Daoy (cell line): ENCODE measurements around the gene KCNJ2. TPM values are rescaled to one million over a fixed set of nuclear protein-coding genes. Genes with fewer than 3 reads are reported as not detected.

Source experiments
- DNase-seq: peaks from one replicate; pipeline ENCODE4 v3.0.0-alpha.2; 2015; ENCODE audit warnings: low read depth
- total RNA-seq: library from RNA; depleted of rRNA; stranded (reverse); fragments of >200 nt; shearing (Covaris generic); gene quantifications from 2 replicates; pipeline ENCODE4 v1.2.3, GENCODE V29; 2014; rRNA removed

The KCNJ2 gene
- 0.63 TPM in 1 of 2 replicates, not detected in the other for total RNA-seq

- DNase-seq = peak; percentile 82
These were observed at the start of gene KCNJ2 for GRCh38 chr17:70168977-70169708. Gene KCNJ2, plus strand, starts transcription at chr17:70169532. Its CDS starts 5,508 bp downstream, at chr17:70175040.

DNA sequence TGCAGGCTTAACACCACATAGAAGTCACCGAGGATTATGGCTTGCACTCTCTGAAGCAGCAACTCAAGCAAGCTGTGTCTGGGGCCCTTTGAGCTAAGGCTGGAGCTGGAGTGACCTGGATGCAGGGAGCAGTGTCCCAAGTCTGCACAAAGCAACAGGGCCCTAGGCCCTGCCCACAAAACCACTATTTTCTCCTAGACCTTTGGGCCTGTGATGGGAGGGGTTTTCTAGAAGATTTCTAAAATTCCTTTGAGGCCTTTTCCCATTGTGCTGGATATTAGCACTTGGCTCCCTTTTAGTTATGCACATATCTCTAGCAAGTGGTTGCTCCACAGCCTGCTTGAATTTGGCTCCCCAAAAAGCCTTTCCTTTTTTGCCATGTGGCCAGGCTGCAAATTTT, 49.8 kb upstream of the KCNJ2 start:
- no peak for DNase-seq

DNA sequence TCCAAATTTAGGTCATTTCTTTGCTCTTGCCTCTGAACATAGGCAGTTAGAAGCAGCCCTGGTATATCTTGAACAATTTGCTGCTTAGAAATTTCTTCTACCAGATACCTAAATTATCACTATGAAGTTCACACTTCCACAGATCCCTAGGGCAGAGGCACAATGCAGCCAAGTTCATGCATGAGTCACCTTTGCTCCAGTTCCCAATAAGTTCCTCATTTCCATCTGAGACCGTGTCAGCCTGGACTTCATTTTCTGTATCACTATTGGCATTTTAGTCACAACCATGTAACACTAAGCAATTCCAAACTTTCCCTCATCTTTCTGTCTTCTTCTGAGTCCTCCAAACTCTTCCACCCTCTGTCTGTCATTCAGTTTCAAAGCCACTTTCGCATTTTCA, 49.3 kb upstream of the KCNJ2 start:
- no peak for DNase-seq

DNA sequence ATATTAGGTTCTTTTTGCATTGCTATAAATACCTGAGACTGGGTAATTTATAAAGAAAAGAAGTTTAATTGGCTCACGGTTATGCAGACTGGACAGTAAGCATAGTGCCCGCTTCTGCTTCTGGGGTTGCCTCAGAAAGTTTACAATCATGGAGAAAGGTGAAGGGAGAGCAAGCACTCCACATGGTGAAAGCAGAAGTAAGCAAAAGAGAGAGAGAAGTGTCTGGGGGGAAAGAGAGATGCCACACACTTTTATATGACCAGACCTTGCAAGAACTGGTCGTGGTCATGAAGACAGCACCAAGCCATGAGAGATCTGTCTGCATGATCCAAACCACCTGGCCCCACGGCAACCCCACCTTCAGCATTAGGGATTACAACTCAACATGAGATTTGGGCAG, 48.9 kb upstream of the KCNJ2 start:
- DNase-seq = no peak

DNA sequence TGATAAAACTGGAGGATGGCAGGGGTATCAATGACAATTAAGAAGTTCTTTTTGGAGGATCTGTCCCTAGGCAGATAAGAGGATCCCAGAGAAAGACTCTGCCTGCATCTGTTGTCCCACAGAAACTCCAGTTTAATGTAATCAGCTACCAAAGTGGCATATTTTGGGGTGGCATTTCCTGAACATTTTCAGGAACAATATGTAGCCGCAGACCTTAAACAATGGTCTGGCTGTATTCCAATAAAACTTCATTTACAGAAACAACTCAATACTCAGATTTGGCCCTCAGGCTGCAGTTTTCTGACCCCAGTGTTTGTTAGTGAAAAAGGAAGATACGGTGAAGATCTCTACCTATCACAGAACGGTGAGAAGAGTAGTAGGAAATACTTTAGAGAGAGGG, 48.2 kb upstream of the KCNJ2 start:
- DNase-seq = no peak

- DNase-seq = no peak
These were observed 46.1 kb upstream of the KCNJ2 start for GRCh38 chr17:70123193-70123592.

DNA sequence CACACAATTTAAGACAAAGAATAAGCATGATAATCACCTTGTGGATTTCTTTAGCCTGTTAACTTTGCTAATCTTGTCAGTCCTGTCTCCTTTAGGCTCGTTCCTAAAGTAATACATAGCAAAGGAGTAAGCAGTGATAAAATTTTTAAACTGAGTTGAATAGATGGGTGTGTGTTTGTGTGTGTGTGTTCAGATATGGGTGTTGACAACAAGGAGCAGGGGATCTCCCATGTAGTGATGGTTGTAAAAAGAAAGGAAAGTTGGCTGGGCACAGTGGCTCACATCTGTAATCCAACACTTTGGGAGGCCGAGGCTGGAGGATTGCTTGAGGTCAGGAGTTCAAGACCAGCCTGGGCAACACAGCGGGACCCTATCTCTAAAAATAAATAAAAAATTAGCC, 44.6 kb upstream of the KCNJ2 start:
- no peak for DNase-seq

DNA sequence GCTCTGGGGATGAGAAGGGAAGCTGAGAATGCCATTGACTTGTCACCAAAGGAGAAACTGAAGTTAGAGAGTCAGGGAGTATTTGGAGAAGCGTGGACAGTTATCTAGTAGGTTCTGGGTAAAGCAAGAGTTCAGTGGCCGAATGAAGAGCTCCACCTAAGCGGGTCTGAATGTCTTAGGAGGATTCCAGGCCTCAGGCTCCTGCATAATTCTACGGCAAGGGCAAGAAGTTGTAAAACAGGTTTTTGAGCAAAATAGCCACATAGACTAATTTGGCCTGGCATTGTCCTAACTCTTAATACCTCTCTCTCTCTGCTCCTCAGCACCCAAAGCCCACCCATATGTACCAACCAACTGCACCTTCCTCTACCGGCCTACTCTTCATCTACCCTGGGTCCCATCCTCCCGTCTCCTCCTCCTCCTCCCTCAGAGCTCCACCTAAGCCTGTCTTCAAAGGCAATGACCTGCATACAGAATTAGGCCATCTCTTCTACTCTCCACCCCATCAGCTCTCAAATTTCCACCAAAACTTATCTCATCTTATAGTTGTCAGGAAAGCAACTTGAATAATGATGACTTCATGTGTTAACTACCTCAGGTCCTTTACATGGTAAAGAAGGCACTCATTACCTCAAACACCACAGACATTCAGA, 42.0 kb upstream of the KCNJ2 start:
- no peak for DNase-seq

GRCh38 chr17:70128727-70129238, 40.5 kb upstream of the KCNJ2 start:
- DNase-seq = peak; percentile 68

- no peak for DNase-seq
These were observed 39.0 kb upstream of the KCNJ2 start for GRCh38 chr17:70130289-70130688.

- no peak for DNase-seq
These were observed 36.8 kb upstream of the KCNJ2 start for GRCh38 chr17:70132505-70132904.

GRCh38 chr17:70134042-70134441, 35.3 kb upstream of the KCNJ2 start:
- DNase-seq = no peak

- no peak for DNase-seq
These were observed 34.6 kb upstream of the KCNJ2 start for GRCh38 chr17:70134777-70135176.

DNA sequence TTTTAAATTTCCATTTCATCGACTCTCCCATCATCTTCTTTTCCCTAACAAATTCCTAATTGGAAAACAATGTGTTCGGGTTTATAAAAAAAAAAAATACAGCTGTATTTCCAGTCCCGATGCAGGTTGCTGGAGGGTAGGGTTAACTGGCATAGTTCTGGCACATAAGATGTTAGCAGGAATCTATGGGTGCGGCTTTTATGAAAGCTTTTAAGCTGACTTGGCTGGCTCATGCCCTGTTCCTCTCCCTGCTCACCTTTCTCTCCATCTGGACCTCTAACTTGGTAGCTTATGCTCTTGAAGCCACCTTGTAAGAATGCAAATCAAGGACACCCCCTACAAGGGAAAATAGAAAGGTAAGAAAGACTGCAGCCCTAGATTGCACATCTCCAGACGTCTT, 33.2 kb upstream of the KCNJ2 start:
- no peak for DNase-seq

- DNase-seq = peak; percentile 35
These were observed 31.7 kb upstream of the KCNJ2 start for GRCh38 chr17:70137451-70138230.

DNA sequence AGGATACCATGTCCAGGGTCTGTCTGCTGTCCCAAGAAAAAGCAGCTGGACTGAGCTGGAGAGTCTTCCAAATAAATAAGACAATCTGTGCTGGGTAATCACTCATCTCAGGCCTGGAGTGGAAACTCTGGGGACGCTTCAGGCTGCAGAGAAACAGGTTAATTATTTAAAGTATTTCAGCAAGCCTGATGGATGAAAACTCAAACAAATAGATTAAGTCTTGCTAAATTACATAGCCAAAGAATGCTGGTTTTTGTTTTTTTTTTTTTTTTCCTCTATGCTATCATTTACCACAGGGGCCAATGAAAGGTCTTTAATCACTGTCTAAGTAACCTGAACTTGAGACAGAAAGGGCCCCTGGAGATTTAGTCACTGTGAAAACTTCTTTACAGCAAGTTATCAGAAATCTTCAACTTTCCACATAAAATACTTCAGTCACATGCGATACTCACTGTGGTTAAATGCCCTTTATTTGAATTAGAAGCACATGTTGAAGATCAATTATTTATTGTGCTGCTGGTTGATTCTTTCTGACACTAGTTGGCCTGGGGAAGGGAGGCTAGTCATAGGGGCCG, 31.0 kb upstream of the KCNJ2 start:
- DNase-seq = no peak

- no peak for DNase-seq
These were observed 29.8 kb upstream of the KCNJ2 start for GRCh38 chr17:70139449-70139993.

GRCh38 chr17:70144260-70144846, 25.0 kb upstream of the KCNJ2 start:
- no peak for DNase-seq

DNA sequence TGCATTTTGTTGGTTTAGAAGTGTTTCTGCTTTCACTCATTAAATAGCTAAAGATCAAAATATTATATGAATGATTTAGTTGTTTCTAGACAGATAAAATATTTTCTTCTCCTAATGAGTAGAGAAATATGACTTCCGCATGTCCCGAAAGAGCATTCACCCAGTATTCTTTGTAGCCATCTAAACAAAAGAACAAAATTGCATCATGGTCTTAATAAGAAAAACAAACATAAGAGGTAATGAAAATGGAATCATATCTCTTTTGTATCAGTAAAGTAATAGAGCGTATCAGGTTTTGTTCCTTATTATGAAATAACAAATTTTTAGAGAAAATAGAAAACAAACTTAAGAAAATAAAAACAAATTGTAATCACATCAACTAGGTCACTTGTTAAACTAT, 16.1 kb upstream of the KCNJ2 start:
- no peak for DNase-seq

- DNase-seq = no peak
These were observed 12.2 kb upstream of the KCNJ2 start for GRCh38 chr17:70157151-70157550.

GRCh38 chr17:70158180-70158579, 11.2 kb upstream of the KCNJ2 start:
- DNase-seq = no peak
